Myocyte (in vitro differentiated cells): Measurements from ENCODE around the gene JMJD8. TPM values are rescaled to one million over a fixed set of nuclear protein-coding genes. Genes with fewer than 3 reads are reported as not detected.

ENCODE experiments used
- DNase-seq: peaks from one replicate; pipeline ENCODE4 v3.0.0-alpha.2; 2012; ENCODE audit warnings: low read depth
- total RNA-seq: library from RNA; depleted of rRNA; stranded (reverse); fragments of >200 nt; gene quantifications from 2 replicates; pipeline ENCODE4 v1.2.3, GENCODE V29; 2014

The JMJD8 gene
- total RNA-seq, 1 donor from 2014 or later: 74.5 TPM

DNA sequence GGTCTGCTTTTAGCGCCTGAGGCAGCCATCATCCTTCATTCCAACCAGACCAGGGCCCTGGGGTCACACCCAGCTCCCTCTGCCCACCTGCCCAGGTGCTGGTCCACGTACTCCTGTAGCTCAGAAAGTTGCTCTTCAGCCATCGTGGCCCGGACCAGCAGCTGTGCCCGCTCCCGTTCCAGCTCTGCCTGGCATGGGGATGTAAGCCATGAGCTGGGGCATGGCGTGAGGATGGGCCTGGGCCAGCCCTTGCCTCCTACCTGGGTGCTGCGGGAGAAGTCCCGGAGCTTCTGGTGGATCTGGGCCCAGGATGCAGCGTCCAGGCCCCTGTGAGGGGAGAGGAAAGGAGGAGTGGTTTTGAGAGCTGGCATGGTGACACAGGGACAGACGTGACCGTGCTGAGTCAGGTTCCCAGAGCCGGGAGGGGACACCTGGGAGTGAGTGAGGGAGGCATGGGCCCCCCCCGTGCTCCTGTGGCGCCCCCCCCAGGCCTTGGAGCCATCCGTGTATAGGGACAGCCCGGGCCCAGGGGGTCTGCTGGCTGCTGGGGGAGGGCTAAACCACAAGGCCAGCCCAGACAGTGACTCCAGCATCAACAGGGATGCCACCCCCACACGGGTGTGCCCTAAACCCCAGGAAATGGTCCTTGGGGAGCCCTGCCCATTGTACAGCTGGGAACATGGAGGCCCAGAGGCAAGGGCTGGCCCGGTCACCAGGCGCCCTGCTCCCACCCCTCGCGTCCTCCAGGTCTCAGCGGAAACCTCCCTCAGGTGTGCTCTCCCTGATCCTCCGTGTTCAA is 38.9 kb upstream of the JMJD8 start:
- no peak for DNase-seq

DNA sequence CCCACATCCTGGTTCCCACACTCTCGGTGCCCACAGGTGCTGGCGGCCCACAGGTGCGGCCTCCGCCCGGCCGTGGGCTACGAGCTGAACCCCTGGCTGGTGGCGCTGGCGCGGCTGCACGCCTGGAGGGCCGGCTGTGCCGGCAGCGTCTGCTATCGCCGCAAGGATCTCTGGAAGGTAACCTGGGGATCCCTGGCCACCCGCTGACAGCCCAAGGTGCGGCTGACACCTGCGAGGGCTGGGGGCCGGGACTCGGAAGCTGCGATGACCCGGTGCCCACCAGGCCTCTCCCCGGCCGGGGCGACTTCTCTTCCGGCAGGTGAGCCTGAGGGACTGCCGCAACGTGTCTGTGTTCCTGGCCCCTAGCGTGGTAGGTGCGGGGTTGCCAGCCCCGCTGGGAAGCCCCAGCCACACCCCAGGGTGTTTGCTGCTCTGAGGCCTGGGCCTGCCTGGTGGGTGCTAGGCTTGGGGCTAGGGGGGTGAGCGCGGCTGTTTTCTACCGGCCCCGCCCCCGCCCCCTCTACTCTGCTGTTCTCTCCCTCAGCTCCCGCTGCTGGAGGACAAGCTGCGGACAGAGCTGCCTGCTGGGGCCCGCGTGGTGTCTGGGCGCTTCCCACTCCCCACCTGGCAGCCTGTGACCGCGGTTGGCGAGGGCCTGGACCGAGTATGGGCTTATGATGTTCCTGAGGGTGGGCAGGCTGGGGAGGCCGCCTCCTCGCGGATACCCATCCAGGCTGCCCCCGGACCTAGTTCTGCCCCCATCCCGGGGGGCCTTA is 37.8 kb upstream of the JMJD8 start:
- no peak for DNase-seq

DNA sequence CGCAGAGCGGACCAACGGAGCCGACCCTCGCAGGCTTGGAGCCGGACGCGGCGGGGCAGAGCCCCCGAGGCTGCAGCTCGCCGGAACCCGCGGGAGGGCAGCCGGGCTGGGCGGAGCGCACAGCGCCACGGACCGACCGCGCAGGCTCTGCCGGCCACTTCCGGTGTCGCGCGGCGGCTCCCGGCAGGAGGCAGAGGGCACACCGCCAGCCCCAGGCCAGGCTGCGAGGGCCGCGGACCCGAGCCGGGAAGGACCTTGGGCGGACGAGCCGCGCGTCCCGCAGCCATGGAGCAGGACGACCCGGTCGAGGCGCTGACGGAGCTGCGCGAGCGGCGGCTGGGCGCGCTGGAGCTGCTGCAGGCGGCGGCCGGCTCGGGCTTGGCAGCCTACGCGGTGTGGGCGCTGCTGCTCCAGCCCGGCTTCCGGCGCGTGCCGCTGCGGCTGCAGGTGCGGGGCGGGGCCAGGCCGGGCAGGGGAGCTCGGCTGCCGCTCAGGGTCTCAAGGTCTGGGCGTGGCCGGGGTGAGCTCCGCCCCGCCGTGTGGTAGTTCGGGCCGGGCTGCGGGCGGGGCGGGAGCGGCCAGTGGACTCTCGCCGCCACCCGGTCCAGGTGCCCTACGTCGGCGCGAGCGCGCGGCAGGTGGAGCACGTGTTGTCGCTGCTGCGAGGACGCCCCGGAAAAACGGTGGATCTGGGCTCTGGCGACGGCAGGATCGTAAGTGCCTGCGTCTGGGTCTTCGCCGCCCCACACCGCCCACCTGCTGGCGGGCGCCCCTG is 37.0 kb upstream of the JMJD8 start, which contains the start of gene ANTKMT:
Gene ANTKMT, plus strand, starts transcription at position 157 of the 775 bp plus-strand sequence. Its CDS starts 129 bp downstream, at position 286.
- DNase-seq: peak; percentile 79

DNA sequence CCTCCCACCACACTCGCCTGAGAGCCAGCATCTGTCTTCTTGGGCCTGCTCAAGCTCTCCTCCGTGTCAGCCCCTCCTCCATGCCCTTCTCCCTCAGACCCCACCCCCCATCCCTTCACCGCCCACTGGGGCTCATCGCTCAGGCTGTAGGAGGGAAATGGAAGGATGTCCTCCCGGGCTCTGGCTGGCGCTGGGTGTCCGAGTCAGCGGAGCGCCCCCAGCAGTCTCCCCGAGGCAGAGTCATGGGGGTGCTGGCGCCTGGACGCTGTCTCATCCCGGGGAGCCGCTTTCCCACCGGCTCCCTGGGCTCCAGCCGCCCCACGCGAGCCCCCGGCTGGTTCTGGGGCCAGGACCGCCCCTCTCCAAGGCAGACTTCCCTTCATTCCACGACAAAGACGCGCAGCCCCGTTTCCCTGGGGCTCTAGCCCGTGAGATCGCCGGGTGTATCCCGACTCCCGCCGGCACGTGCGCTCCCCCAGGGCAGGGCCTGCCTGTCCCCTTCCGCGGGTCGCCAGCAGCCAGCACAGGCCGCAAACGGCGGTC is 36.4 kb upstream of the JMJD8 start:
- DNase-seq: peak; percentile 87

DNA sequence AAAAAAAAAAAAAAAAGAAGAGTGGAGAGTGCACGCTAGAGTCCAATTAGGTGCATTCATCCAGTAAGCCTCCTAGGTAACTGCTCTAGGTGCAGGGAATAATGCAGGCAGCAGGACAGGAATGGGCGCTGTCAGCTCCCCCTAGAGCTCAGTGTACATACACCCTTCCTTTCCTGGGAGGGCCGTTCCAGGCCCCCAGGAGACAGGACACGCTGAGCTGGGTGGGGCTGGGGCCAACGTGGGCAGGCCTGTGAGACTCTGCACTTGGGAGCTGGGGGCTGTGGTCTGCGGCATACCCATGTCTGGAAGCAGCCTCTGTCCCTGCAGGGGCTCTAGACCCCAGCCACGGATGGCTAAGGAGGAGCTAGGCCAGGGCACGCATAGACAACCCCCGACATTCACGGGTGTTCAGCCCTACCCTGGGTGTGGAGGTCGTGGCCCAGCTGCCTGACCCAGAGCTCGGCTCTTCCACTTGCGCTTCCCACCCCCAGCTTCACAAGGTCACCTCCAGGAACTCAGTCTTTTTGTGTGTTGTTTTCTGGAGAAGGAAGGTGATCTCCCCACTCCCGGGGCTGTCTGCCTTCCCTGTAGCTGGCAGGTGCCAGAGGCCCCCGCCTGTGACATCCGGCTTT is 35.8 kb upstream of the JMJD8 start:
- peak; percentile 40 for DNase-seq

DNA sequence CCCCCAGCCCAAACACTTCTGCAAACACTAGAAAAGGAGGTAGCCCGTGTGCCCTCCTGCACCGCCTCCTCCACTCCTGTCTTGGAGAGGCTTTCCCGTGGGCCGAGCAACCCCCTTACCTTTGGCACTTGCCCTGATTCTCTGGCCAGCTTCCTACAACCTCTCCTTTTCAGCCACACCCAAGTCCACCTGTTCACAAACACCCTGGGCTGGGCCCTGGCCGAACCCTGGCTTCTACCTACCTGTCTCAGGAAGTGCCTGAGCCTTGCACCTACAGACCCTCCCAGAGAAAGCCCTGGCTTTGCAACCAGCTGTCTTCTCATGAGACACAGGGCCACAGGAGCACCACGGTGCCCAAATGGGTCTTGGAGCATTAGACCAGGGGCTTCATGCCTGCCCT is 34.8 kb upstream of the JMJD8 start:
- DNase-seq: no peak

DNA sequence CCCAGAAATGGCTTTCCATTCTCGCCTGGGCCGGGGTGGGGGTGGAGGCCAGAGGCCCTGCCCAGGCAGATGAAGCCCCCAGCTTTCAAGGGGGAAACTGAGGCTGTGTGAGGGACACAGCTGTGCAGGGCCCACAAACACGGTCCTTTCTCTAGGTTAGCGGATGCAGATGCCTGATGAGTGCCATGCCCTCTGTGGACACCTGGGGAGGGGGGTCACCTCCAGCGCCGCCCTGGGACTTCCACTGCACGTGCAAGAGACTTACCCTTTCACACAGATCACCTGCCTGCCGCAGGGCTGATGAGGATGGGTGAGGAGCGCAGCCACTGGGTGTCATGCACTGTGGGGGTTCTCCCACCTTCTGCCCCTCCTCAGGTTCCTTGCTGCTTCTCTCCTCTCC is 34.3 kb upstream of the JMJD8 start:
- DNase-seq: no peak

DNA sequence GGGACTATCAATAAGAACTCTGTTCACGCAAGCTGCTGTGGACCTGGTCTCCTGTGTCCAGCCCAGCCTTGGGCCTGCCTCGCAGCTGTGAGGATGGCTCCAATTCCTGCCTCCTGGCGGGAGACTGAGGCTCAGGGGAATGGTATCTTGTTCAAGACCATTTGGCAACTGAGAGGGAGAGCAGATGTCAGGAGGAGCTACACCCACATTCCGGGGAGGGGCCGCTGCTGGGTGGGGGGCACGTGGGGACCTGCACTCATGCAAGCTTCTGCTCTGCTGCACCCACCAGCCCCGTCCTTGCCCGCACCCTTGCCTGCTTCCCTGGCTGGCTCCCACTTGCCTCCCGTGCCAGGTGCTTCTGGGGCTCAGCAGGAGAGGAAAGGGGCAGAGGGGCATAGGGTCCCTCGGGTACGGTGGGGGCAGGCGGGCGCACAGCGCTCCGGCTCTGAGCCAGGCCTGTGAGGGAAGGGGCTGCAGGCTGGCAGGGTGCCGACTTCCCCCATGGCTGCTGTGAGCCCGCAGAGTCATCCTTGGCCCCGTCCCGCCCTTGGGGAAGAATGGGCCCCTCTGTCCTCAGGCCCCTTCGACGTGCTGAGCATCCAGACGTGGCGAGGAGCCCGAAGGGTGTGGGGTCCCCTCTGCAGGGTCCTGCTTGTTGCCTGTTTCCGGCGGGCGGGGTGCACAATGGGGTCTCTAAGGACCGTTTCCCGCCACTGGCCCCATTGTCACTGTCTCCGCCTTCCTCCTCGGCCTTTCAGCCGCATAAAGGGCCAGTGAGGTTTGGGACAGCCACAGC is 33.5 kb upstream of the JMJD8 start:
- no peak for DNase-seq

DNA sequence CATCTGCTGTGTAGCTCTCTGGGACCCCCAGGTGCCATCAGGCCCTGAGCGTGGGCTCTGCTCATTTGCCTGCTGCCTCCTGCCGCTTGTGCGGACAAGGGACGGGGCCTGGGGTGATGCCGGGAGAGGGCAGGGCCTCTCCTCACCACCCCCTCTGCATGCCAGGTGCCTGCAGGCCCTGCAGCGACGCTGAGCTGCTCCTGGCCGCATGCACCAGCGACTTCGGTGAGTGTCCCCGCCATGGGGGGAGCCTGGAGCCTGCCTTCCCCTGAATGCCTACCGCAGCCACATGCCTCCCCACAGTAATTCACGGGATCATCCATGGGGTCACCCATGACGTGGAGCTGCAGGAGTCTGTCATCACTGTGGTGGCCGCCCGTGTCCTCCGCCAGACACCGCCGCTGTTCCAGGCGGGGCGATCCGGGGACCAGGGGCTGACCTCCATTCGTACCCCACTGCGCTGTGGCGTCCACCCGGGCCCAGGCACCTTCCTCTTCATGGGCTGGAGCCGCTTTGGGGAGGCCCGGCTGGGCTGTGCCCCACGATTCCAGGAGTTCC is 32.7 kb upstream of the JMJD8 start:
- DNase-seq: no peak

DNA sequence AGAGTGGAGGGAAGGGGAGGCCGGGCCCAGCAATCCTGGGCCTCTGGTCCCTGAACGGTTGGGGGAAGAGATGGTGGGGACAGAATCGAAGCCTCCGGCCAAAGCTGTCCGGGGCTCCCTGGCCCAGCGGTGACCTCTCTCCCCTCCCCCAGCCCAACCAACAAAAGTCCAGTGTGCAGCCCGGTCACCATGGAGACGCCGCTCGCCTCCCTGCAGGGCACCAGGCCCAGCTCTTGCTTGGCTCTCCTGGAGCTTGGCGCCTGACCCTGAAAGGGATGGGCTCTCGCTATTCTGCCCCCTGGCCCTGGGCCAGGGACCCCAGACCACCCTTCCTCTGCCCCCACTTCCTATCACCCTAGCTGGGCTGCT is 32.0 kb upstream of the JMJD8 start:
- DNase-seq: no peak

DNA sequence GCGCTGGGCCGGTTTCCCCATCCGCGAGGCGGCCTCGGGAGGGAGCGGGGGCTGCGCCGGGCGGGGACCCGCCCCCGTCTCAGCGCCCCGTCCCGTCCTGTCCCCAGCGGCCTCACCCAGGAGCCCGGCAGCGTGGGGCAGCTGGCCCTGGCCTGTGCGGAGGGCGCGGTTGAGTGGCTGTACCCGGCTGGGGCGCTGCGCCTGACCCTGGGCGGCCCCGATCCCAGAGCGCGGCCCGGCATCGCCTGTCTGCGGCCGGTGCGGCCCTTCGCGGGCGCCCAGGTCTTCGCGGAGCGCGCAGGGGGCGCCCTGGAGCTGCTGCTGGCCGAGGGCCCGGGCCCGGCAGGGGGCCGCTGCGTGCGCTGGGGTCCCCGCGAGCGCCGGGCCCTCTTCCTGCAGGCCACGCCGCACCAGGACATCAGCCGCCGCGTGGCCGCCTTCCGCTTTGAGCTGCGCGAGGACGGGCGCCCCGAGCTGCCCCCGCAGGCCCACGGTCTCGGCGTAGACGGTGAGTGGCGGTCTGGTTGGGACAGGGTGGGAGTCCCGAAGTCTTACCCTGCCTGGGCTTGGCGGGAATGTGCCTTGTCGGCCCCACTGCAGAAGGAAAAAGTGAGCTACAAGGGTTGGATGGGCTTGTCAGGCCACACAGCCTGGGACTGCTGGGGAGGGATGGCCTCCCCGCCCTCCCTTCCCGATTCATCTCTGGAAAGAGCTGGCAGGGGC is 31.5 kb upstream of the JMJD8 start:
- peak; percentile 45 for DNase-seq

DNA sequence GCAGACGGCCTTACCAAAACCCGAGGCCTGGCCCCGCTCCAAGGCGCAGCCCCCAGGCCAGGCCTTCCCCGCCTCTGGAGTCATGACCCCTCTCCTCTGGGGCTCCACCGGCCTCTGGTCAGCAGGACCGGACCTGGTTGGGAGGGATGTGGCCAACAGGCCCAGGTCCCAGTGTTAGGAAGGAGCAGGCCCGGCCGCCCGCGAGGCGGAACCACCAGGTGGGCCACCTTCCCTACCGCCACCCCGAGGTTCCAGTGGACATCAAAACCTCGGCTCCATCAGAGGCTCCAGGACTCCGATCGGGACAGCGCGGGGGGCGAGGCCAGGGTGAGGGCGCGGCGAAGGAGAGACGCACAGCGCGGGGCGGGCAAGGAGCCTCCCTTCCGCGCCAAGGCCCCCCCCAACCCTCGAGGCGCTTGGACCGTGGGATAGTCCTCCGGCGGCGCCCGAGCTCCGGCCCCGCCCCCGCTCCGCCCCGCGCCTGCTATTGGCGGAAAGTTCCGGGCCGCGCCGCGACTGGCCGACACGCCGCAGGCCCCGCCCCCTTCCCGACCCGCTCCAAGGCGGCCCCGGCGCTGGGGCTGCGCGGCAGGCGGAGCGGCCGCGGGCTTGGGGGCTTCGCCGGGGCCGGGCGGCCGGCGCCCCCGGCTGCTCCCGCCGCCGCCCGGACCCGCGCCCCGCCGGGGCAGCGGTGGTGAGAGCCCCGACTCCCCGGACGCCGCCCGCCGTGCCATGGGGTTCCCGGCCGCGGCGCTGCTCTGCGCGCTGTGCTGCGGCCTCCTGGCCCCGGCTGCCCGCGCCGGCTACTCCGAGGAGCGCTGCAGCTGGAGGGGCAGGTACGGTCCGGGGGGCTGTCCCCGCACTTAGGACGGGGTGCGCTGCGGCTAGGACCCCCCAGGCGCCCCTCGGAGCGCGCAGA is 30.7 kb upstream of the JMJD8 start, which contains the start of gene METRN:
Gene METRN, plus strand, starts transcription at position 561 of the 919 bp plus-strand sequence. Its CDS starts 172 bp downstream, at position 733.
- peak; percentile 86 for DNase-seq

DNA sequence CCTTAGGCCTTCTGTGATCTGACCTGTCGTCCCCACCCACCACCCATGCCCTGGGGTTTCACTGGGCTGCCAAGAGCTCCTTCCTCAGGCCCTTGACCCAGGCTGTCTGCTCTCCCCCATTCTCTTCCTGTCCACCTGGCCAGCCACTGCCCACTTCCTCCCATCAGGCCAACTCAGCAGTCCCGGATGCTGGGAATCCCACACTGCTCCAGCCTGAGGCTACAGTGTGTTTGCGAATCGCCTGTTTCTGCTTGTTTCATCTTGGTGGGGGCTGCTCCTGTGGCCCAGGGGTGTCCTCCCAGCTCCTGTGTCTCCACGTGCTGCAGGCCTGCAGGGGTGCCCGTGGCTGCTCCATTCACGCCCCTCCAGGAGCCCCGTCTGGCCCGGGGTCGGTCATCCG is 29.9 kb upstream of the JMJD8 start:
- DNase-seq: no peak

DNA sequence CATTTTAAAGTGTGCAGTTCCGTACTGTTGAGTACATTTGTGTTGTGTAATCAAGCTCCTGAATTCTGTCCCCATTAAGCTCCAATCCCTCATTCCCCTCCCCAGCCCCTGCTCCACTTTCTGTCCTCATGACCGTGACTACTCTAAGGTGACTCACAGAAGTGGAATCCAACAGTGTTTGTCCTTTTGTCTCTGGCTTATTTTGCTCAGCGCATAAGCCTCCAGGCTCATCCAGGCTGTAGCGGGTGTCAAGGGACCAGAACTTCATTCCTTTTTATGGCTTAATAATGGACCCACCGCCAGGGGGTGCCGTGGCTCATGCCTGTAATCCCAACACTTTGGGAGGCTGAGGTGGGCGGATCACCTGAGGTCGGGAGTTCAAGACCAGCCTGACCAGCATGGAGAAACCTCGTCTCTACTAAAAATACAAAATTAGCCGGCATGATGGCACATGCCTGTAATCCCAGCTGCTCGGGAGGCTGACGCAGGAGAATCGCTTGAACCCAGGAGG is 28.7 kb upstream of the JMJD8 start:
- DNase-seq: peak; percentile 93

DNA sequence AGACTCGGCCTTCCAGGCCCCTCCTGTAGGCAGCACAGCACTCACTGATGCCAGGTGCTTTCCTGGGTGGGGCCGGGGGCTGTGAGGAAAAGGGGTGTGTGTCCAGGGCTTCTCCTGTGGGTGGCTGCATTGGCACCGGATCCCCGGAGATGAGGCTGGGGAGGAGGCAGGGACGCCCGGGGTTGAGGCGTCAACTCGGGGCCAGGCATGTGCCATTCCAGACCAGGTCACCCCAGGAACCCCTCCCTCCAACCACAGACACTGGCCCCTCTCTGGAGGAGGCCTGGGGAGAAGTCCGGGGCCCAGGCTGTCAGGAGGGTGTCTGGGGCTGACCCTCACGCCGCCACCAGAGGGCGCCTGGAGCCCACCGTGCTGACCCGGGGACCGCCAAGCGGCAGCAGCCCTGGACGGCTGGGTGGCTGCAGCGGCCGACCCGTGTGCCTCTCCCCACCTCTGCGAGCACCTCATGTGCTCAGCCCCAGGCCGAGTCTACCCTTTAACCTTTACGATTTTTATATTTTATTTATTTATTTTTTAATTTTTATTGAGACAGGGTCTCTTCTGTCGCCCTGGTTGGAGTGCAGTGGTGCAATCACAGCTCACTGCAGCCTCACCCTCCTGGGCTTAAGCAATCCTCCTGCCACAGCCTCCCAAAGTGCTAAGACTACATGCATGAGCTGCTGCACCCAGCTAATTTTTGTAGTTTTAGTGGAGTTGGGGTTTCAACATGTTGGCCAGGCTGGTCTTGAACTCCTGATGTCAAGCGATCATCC is 27.6 kb upstream of the JMJD8 start:
- peak; percentile 73 for DNase-seq

DNA sequence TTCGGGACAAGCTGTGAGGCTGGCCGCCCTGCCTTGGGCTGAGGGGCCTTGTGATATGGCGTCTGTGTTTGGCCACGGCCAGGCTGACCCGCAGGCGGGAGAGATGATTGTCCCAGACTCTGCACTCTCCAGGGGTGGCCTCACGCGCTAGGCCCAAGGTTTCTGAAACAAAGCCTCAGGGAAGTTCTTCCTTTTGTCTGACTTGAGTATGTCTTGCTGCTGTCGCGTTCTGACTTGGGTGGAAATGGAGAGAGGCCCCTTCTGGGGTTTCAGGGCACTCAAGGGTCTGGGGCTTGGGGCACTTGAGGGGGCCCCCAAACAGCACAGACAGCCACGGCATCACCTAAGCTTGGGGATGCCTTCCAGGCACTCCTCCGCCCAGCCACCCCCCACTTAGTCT is 26.9 kb upstream of the JMJD8 start:
- no peak for DNase-seq

DNA sequence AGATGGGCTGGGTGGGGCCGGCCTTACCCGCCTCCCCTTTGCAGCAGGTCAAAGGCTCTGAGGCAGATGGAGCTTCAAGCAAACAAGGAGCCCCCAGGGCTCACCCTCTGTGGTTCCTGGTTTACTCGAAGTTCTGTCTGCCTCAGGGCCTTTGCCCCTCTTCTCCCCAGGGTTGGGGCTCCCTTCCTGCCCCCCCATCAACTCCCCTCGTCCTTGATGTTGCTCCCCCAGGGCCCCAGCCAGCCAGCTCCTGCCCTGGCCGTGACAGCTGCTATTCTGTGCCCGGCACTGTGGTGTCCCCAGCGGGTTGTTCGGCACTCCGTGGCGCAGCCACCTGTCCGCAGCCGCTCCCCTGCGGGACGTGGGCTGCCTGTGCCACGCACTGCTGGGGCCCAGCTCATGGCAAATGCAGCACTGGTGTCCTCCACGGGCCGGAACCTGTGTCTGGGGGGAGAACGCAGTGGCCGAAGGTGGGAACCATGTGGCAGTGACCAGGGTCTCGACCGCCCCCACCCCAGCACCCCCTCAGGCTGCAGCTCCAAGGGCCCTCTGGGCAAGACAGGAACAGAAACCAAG is 26.5 kb upstream of the JMJD8 start:
- DNase-seq: peak; percentile 77
